HepG2 (cell line): ENCODE results near the gene TEX35. TPM values are rescaled to one million over a fixed set of nuclear protein-coding genes. Genes with fewer than 3 reads are reported as not detected.

Experiments
- AGO2 ChIP-seq: fragments of 200-400 bp; formaldehyde crosslinking; optimal IDR thresholded peaks from 2 replicates; pipeline ENCODE3; 2017; ENCODE audit warnings: mild to moderate bottlenecking, low read depth, low read length, moderate library complexity
- CENPT ChIP-seq: sonication (generic); formaldehyde crosslinking; IDR thresholded peaks from 2 replicates; pipeline ENCODE4 v1.8.0; 2022; ENCODE audit warnings: low read depth, mild to moderate bottlenecking, moderate library complexity, missing genetic modification reagents
- CHD4 ChIP-seq: fragments of 200-600 bp; sonication (generic); IDR thresholded peaks from 2 replicates; pipeline ENCODE4 v1.7.0; 2017; ENCODE audit warnings: mild to moderate bottlenecking, low read length, borderline replicate concordance
- FOXP1 ChIP-seq, 2 experiments: fragments of 450-650 bp in 1 of 2; IDR thresholded peaks; 2 replicates each; pipeline ENCODE4 v1.6.1; 2017 to 2018; ENCODE audit warnings: antibody characterized with exemption in 1 of 2
- KAT8 ChIP-seq: IDR thresholded peaks from 2 replicates; pipeline ENCODE4 v1.6.1; 2016; ENCODE audit warnings: missing genetic modification reagents, missing compliant biosample characterization
- KLF9 ChIP-seq: IDR thresholded peaks from 2 replicates; pipeline ENCODE4 v1.6.1; 2016; ENCODE audit warnings: low read depth
- KMT2B ChIP-seq: IDR thresholded peaks from 2 replicates; pipeline ENCODE4 v1.6.1; 2016; ENCODE audit warnings: missing genetic modification reagents, missing compliant biosample characterization
- MTA1 ChIP-seq: sonication (generic); formaldehyde crosslinking; IDR thresholded peaks from 2 replicates; pipeline ENCODE4 v1.4.0; 2020; ENCODE audit warnings: missing genetic modification reagents, mild to moderate bottlenecking, borderline replicate concordance
- MXI1 ChIP-seq: IDR thresholded peaks from 3 replicates; pipeline ENCODE4 v1.6.1; 2012; ENCODE audit warnings: low read depth, low read length, inconsistent platforms, borderline replicate concordance
- NFE2L2 ChIP-seq: fragments of 150-350 bp; IDR thresholded peaks from 2 replicates; pipeline ENCODE4 v1.6.1; 2014; ENCODE audit warnings: low read length
- NR2F2 ChIP-seq: IDR thresholded peaks from 2 replicates; pipeline ENCODE4 v1.6.1; 2012; ENCODE audit warnings: low read depth, inconsistent platforms, borderline replicate concordance
- RAD51 ChIP-seq: fragments of 450-650 bp; IDR thresholded peaks from 2 replicates; pipeline ENCODE4 v1.6.1; 2016; ENCODE audit warnings: borderline replicate concordance
- SKI ChIP-seq: fragments of 450-650 bp; IDR thresholded peaks from one replicate; pipeline ENCODE4 v1.6.1; 2018; ENCODE audit warnings: mild to moderate bottlenecking; ENCODE audit not compliant: partially characterized antibody
- SP5 ChIP-seq: IDR thresholded peaks from 2 replicates; pipeline ENCODE4 v1.6.1; 2016; ENCODE audit warnings: low read depth, borderline replicate concordance
- ZBTB3 ChIP-seq: sonication (generic); formaldehyde crosslinking; IDR thresholded peaks from 2 replicates; pipeline ENCODE4 v1.4.0; 2020; ENCODE audit warnings: low read depth, mild to moderate bottlenecking, moderate library complexity, missing genetic modification reagents, borderline replicate concordance
- ZFP1 ChIP-seq: IDR thresholded peaks from 2 replicates; pipeline ENCODE4 v1.6.1; 2016
- ZFP36L1 ChIP-seq: sonication (generic); formaldehyde crosslinking; IDR thresholded peaks from 2 replicates; pipeline ENCODE4 v1.8.0; 2022; ENCODE audit warnings: mild to moderate bottlenecking, missing genetic modification reagents, moderate library complexity
- ZNF232 ChIP-seq: sonication (generic); formaldehyde crosslinking; IDR thresholded peaks from 2 replicates; pipeline ENCODE4 v1.4.0; 2020; ENCODE audit warnings: missing genetic modification reagents, borderline replicate concordance
- ZNF263 ChIP-seq: sonication (generic); formaldehyde crosslinking; IDR thresholded peaks from 2 replicates; pipeline ENCODE4 v1.4.0; 2020; ENCODE audit warnings: missing genetic modification reagents
- ZNF337 ChIP-seq: sonication (generic); formaldehyde crosslinking; IDR thresholded peaks from 2 replicates; pipeline ENCODE4 v1.5.1; 2020; ENCODE audit warnings: missing genetic modification reagents, low read depth, mild to moderate bottlenecking, borderline replicate concordance
- ZNF350 ChIP-seq: sonication (generic); formaldehyde crosslinking; IDR thresholded peaks from 2 replicates; pipeline ENCODE4 v1.4.0; 2020; ENCODE audit warnings: mild to moderate bottlenecking, low read depth, missing genetic modification reagents, borderline replicate concordance
- ZNF572 ChIP-seq: sonication (generic); formaldehyde crosslinking; IDR thresholded peaks from 2 replicates; pipeline ENCODE4 v1.5.1; 2020; ENCODE audit warnings: mild to moderate bottlenecking, missing genetic modification reagents
- ZNF773 ChIP-seq: sonication (generic); formaldehyde crosslinking; IDR thresholded peaks from 2 replicates; pipeline ENCODE4 v1.4.0; 2020; ENCODE audit warnings: missing genetic modification reagents, borderline replicate concordance
- ZNF775 ChIP-seq: sonication (generic); formaldehyde crosslinking; IDR thresholded peaks from 2 replicates; pipeline ENCODE4 v1.4.0; 2020; ENCODE audit warnings: missing genetic modification reagents, mild to moderate bottlenecking, moderate library complexity, borderline replicate concordance
- ZSCAN22 ChIP-seq: sonication (generic); formaldehyde crosslinking; IDR thresholded peaks from 2 replicates; pipeline ENCODE4 v1.4.0; 2020; ENCODE audit warnings: mild to moderate bottlenecking, missing genetic modification reagents
- polyA plus RNA-seq, 8 experiments: library from polyadenylated mRNA; depleted of rRNA in 3 of 8; stranded (reverse) in 7 of 8; unstranded in 1 of 8; fragments of >200 nt; fragmentation: Illumina TruSeq in 4 of 8; extraction: Trizol in 4 of 8; gene quantifications; 2 replicates each; pipeline versions ENCODE4 v1.2.1 to v1.2.3, GENCODE V29; 2011 to 2016; ENCODE audit warnings: low read depth in 4 of 8, missing spikeins in 1 of 8, mixed read lengths in 1 of 8; ENCODE audit not compliant: insufficient read depth in 1 of 8
- total RNA-seq, 5 experiments: library from RNA; depleted of rRNA; stranded (reverse); fragments of >200 nt; fragmentation: Illumina TruSeq; extraction: Trizol; gene quantifications; 2 replicates each; pipeline ENCODE4 v1.2.3, GENCODE V29; 2016; ENCODE audit warnings: low read depth in 1 of 5
- TF ChIP-seq, protein P1 (sequence below): sonication (generic); formaldehyde crosslinking; IDR thresholded peaks from 2 replicates; pipeline ENCODE4 v1.5.1; 2020; ENCODE audit warnings: missing genetic modification reagents, mild to moderate bottlenecking, borderline replicate concordance
- TF ChIP-seq, protein P2 (sequence below): sonication (generic); formaldehyde crosslinking; IDR thresholded peaks from 2 replicates; pipeline ENCODE4 v1.5.0; 2020; ENCODE audit warnings: missing genetic modification reagents
- TF ChIP-seq, protein P3 (sequence below): sonication (generic); formaldehyde crosslinking; conservative IDR thresholded peaks from 2 replicates; pipeline ENCODE4 v1.4.0; 2020; ENCODE audit warnings: missing genetic modification reagents

Gene TEX35
- total and polyA plus RNA-seq, 2 of the 13 experiments (the other 11 are each of a cell fraction or from before 2014, with no cell fraction given), result not detected

DNA sequence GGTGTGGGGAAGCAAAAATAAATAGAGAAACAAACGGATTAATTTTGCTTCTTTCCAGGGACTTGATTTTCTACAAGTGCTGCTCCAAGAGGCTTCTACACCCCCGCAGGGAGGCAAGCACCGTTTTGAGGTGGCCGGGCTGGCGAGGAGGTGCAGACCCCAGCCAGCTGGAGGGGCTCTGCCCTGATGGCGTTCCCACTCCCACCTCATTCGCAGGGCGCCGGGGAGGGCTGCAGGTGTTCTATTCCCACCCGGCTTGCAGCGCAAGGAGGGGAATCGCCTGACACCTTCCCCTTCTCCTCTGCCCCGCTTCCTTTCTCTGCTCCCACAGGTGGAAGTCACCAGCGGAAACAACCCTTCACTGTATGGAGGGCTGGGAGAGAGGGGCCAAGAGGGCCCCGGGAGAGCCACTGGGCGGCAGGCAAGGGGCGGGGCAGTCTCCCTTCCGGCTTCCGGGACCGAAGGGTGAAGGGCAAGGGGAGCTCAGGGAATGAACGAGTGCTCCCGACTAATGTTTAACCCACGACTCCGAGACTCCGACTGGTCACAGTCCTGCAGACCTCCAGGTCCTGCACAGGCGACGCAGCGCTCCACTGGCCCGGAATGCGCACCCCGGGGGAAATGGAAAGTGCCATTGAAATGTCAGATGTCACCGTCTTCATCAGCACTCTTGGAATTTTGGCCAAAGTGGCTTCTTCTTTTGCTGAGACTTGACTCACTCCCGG is 29.1 kb downstream of the TEX35 start (continued):
- TF ChIP-seq ZNF572 (no peak), ZNF232 (CRISPR knock-in tag) (peak; percentile 53; the same call in 1 of the 2 replicates), MXI1 (no peak), ZFP36L1 (CRISPR knock-in tag) (0 out of 2 replicates have a peak, but pooled peaks have one; percentile 31), KAT8 (CRISPR knock-in tag) (peak; percentile 89), ZNF263 (CRISPR knock-in tag) (peak; percentile 97), ZFP1 (0 out of 2 replicates have a peak, but pooled peaks have one; percentile 29), KLF9 (CRISPR knock-in tag) (no peak), ZNF350 (CRISPR knock-in tag) (no peak; the same call in 1 of the 2 replicates), FOXP1 (IDR thresholded peaks at IDR 0.05) (no peak), FOXP1 (CRISPR knock-in tag; IDR thresholded peaks at IDR 0.05) (0 out of 2 replicates have a peak, but pooled peaks have one; percentile 22), CENPT (CRISPR knock-in tag) (no peak), RAD51 (no peak), KMT2B (CRISPR knock-in tag) (peak; percentile 62; the same call in 1 of the 2 replicates), ZNF773 (CRISPR knock-in tag) (peak; percentile 44; the same call in 1 of the 2 replicates), SKI (peak; percentile 8), CHD4 (no peak), ZSCAN22 (CRISPR knock-in tag) (no peak), AGO2 (no peak), MTA1 (0 out of 2 replicates have a peak, but pooled peaks have one; percentile 43), NFE2L2 (no peak), NR2F2 (peak; percentile 33; the same call in 1 of the 2 replicates), ZNF337 (no peak), SP5 (CRISPR knock-in tag) (peak; percentile 95), ZNF775 (CRISPR knock-in tag) (no peak), ZBTB3 (no peak)
- TF ChIP-seq, protein P1, sequence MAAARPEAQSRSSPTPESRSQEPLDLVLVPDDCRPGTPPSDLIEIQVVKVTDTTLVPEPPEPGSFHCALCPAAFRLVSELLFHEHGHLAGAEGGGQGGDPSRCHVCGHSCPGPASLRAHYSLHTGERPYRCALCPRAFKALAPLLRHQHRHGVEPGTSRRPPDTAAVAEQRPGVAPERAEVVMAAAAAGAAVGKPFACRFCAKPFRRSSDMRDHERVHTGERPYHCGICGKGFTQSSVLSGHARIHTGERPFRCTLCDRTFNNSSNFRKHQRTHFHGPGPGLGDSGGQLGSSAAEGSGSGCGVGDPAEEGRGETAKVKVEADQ (CRISPR knock-in tag), result peak; percentile 62; the same call in 1 of the 2 replicates
- TF ChIP-seq, protein P2, sequence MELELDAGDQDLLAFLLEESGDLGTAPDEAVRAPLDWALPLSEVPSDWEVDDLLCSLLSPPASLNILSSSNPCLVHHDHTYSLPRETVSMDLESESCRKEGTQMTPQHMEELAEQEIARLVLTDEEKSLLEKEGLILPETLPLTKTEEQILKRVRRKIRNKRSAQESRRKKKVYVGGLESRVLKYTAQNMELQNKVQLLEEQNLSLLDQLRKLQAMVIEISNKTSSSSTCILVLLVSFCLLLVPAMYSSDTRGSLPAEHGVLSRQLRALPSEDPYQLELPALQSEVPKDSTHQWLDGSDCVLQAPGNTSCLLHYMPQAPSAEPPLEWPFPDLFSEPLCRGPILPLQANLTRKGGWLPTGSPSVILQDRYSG (CRISPR knock-in tag), result peak; percentile 93
- TF ChIP-seq, protein P3, sequence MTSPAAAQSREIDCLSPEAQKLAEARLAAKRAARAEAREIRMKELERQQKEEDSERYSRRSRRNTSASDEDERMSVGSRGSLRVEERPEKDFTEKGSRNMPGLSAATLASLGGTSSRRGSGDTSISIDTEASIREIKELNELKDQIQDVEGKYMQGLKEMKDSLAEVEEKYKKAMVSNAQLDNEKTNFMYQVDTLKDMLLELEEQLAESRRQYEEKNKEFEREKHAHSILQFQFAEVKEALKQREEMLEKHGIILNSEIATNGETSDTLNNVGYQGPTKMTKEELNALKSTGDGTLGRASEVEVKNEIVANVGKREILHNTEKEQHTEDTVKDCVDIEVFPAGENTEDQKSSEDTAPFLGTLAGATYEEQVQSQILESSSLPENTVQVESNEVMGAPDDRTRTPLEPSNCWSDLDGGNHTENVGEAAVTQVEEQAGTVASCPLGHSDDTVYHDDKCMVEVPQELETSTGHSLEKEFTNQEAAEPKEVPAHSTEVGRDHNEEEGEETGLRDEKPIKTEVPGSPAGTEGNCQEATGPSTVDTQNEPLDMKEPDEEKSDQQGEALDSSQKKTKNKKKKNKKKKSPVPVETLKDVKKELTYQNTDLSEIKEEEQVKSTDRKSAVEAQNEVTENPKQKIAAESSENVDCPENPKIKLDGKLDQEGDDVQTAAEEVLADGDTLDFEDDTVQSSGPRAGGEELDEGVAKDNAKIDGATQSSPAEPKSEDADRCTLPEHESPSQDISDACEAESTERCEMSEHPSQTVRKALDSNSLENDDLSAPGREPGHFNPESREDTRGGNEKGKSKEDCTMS (CRISPR knock-in tag), result no peak
